Measurements from ENCODE around the gene STX1A. TPM values are rescaled to one million over a fixed set of nuclear protein-coding genes. Genes with fewer than 3 reads are reported as not detected.
"Not testable (repeated sequence)": the region's sequence is repeated elsewhere in the genome, so short reads cannot be mapped to it uniquely, and the experiment has no call there.

STX1A gene
- total RNA-seq, 4 donors from 2014 or later: 4.1 to 6.0 (median 5.0) TPM

GRCh38 chr7:73727952-73728351, 8.5 kb upstream of the STX1A start:
- in situ Hi-C loops (cut with MboI; ENCODE audit: low pct_ligation_motif_present in 1 of 4, low pct_unique_long_range_greater_than_20kb in 1 of 4, low sequenced_read_pairs in 3 of 4) (loop anchor here in 1 of 4 donors (10.0 kb wide), 2 partner anchors 63 to 123 kb away; partner anchors contain the start of gene VPS37D), intact Hi-C loops (cut with DNase I; ENCODE audit: low total_unique reads) (no loop called here)
- no peaks in the 10 kb centered on the region for H3K4me1 ChIP-seq
- no peak for DNase-seq
- H3K27ac ChIP-seq: no peak overlapping the region
- TF ChIP-seq POLR2A (IDR thresholded peaks at IDR 0.05) (no peak), CTCF (IDR thresholded peaks at IDR 0.05) (no peak), POLR2AphosphoS5 (IDR thresholded peaks at IDR 0.05) (no peak), EP300 (IDR thresholded peaks at IDR 0.05; ENCODE audit: low read depth) (no peak)
- WGBS, 2 donors (ENCODE audit: low coverage in 1 of 2): 66 to 69% methylated on average over 3 of the region's 3 CpGs
- H3K9me3 ChIP-seq: no peaks in the 10 kb centered on the region
- H3K4me3 ChIP-seq: no peak overlapping the region
- peaks cover 9% of the 10 kb centered on the region for H3K27me3 ChIP-seq
- H3K36me3 ChIP-seq: no peaks in the 10 kb centered on the region

GRCh38 chr7:73726083-73726466, 6.6 kb upstream of the STX1A start:
- Histone ChIP-seq H3K27ac (no peak overlapping the region), H3K4me3 (no peak overlapping the region), H3K27me3 (peaks cover 9% of the 10 kb centered on the region), H3K4me1 (peaks cover 0 to 11% (median 2%) of the 10 kb centered on the region in 4 donors), H3K36me3 (no peaks in the 10 kb centered on the region), H3K9me3 (no peaks in the 10 kb centered on the region)
- DNase-seq: no peak
- intact Hi-C loops (cut with DNase I; ENCODE audit: low total_unique reads) (no loop called here), in situ Hi-C loops (cut with MboI; ENCODE audit: low pct_ligation_motif_present in 1 of 4, low pct_unique_long_range_greater_than_20kb in 1 of 4, low sequenced_read_pairs in 3 of 4) (loop anchor here in 1 of 4 donors (10.0 kb wide), 2 partner anchors 61 to 121 kb away; partner anchors contain the start of gene VPS37D)
- TF ChIP-seq CTCF (IDR thresholded peaks at IDR 0.05) (peak in 1 of 5 experiments; percentile 48), POLR2AphosphoS5 (IDR thresholded peaks at IDR 0.05) (no peak)
- WGBS, 2 donors (ENCODE audit: low coverage in 1 of 2): 59% methylated on average over 1 of the region's 1 CpG; no CpG with 5 or more reads in 1 of the 2 donors

GRCh38 chr7:73723813-73724212, 4.3 kb upstream of the STX1A start:
- no peak for TF ChIP-seq EP300 (IDR thresholded peaks at IDR 0.05; ENCODE audit: low read depth)
- no peak for TF ChIP-seq POLR2A (IDR thresholded peaks at IDR 0.05)
- no peak for TF ChIP-seq CTCF (IDR thresholded peaks at IDR 0.05)
- no peak for TF ChIP-seq POLR2AphosphoS5 (IDR thresholded peaks at IDR 0.05)
- in situ Hi-C loops (cut with MboI; ENCODE audit: low pct_ligation_motif_present in 1 of 4, low pct_unique_long_range_greater_than_20kb in 1 of 4, low sequenced_read_pairs in 3 of 4): loop anchor here in 2 of 4 donors (5.0 to 10.0 kb wide), 3 partner anchors 59 to 119 kb away; partner anchors contain the start of gene VPS37D (in 1 of the 2)
- Histone ChIP-seq H3K27me3 (peaks cover 11% of the 10 kb centered on the region), H3K27ac (no peak overlapping the region), H3K9me3 (no peaks in the 10 kb centered on the region), H3K36me3 (no peaks in the 10 kb centered on the region), H3K4me3 (no peak overlapping the region), H3K4me1 (peaks cover 0 to 24% (median 12%) of the 10 kb centered on the region in 4 donors)
- 77 to 95% methylated on average over 3 of the region's 3 CpGs for WGBS, 2 donors (ENCODE audit: low coverage in 1 of 2)
- no peak for DNase-seq
- intact Hi-C loops (cut with DNase I; ENCODE audit: low total_unique reads): loop anchor here (2.0 kb wide), 1 partner anchor 117 kb away; no protein-coding TSS in a partner anchor

GRCh38 chr7:73722785-73723184, 3.3 kb upstream of the STX1A start:
- Histone ChIP-seq H3K27ac (no peak overlapping the region), H3K9me3 (no peaks in the 10 kb centered on the region), H3K4me1 (peaks cover 1 to 34% (median 23%) of the 10 kb centered on the region in 4 donors), H3K36me3 (no peaks in the 10 kb centered on the region), H3K4me3 (no peak overlapping the region), H3K27me3 (peaks cover 18% of the 10 kb centered on the region)
- no peak for TF ChIP-seq EP300 (IDR thresholded peaks at IDR 0.05; ENCODE audit: low read depth)
- no peak for TF ChIP-seq POLR2AphosphoS5 (IDR thresholded peaks at IDR 0.05)
- TF ChIP-seq POLR2A (IDR thresholded peaks at IDR 0.05): no peak
- TF ChIP-seq CTCF (IDR thresholded peaks at IDR 0.05): no peak
- in situ Hi-C loops (cut with MboI; ENCODE audit: low pct_ligation_motif_present in 1 of 4, low pct_unique_long_range_greater_than_20kb in 1 of 4, low sequenced_read_pairs in 3 of 4) (loop anchor here in 2 of 4 donors (5.0 to 10.0 kb wide), 3 partner anchors 58 to 118 kb away; partner anchors contain the start of gene VPS37D (in 1 of the 2)), intact Hi-C loops (cut with DNase I; ENCODE audit: low total_unique reads) (no loop called here)
- DNase-seq: no peak
- WGBS, 2 donors (ENCODE audit: low coverage in 1 of 2): 75 to 82% methylated on average over 4 to 6 of the region's 6 CpGs

GRCh38 chr7:73722182-73722581, 2.7 kb upstream of the STX1A start:
- H3K36me3 ChIP-seq; H3K27ac ChIP-seq; DNase-seq; H3K4me3 ChIP-seq; H3K9me3 ChIP-seq; intact Hi-C loops (cut with DNase I; ENCODE audit: low total_unique reads): not testable (repeated sequence)
- Histone ChIP-seq H3K4me1 (peaks cover 7 to 40% (median 28%) of the 10 kb centered on the region in 4 donors), H3K27me3 (peaks cover 17% of the 10 kb centered on the region)
- in situ Hi-C loops (cut with MboI; ENCODE audit: low pct_ligation_motif_present in 1 of 4, low pct_unique_long_range_greater_than_20kb in 1 of 4, low sequenced_read_pairs in 3 of 4): loop anchor here in 2 of 4 donors (5.0 to 10.0 kb wide), 3 partner anchors 57 to 117 kb away; partner anchors contain the start of gene VPS37D (in 1 of the 2)
- WGBS, 2 donors (ENCODE audit: low coverage in 1 of 2): 35 to 45% methylated on average over 2 to 4 of the region's 4 CpGs
